KG1 (cell line): ENCODE results near the gene PTPRD.

Experiments
- DNase-seq: peaks from one replicate; lab custom pipeline; 2025; lab: John Stamatoyannopoulos, UW

PTPRD gene

GRCh38 chr9:8680658-8681057, 1932.1 kb downstream of the PTPRD start:
- DNase-seq, result no peak

- no peak for DNase-seq
These were observed 1932.6 kb downstream of the PTPRD start for GRCh38 chr9:8680157-8680556.

- DNase-seq, result no peak
These were observed 1933.4 kb downstream of the PTPRD start for GRCh38 chr9:8679371-8679822.

GRCh38 chr9:8677741-8678140, 1935.1 kb downstream of the PTPRD start:
- no peak for DNase-seq

- DNase-seq, result no peak
These were observed 1938.3 kb downstream of the PTPRD start for GRCh38 chr9:8674536-8674935.

- no peak for DNase-seq
These were observed 1939.0 kb downstream of the PTPRD start for GRCh38 chr9:8673830-8674229.

GRCh38 chr9:8670751-8671150, 1942.1 kb downstream of the PTPRD start:
- no peak for DNase-seq

GRCh38 chr9:8668751-8669150, 1944.1 kb downstream of the PTPRD start:
- no peak for DNase-seq

GRCh38 chr9:8668231-8668630, 1944.6 kb downstream of the PTPRD start:
- no peak for DNase-seq

GRCh38 chr9:8666060-8666459, 1946.7 kb downstream of the PTPRD start:
- DNase-seq, result no peak

GRCh38 chr9:8660383-8660782, 1952.4 kb downstream of the PTPRD start:
- peak; percentile 61 for DNase-seq

- DNase-seq, result no peak
These were observed 1953.7 kb downstream of the PTPRD start for GRCh38 chr9:8659108-8659507.

GRCh38 chr9:8655071-8655470, 1957.7 kb downstream of the PTPRD start:
- no peak for DNase-seq

- DNase-seq, result no peak
These were observed 1958.9 kb downstream of the PTPRD start for GRCh38 chr9:8653855-8654254.

- no peak for DNase-seq
These were observed 1959.7 kb downstream of the PTPRD start for GRCh38 chr9:8653111-8653510.

- DNase-seq, result no peak
These were observed 1960.5 kb downstream of the PTPRD start for GRCh38 chr9:8652255-8652654.

GRCh38 chr9:8651846-8652215, 1961.0 kb downstream of the PTPRD start:
- DNase-seq, result no peak

GRCh38 chr9:8651070-8651845, 1961.5 kb downstream of the PTPRD start:
- no peak for DNase-seq

- DNase-seq, result no peak
These were observed 1963.0 kb downstream of the PTPRD start for GRCh38 chr9:8649807-8650206.

GRCh38 chr9:8649160-8649559, 1963.6 kb downstream of the PTPRD start:
- DNase-seq, result peak; percentile 50

GRCh38 chr9:8648271-8648845, 1964.4 kb downstream of the PTPRD start:
- DNase-seq, result no peak

- no peak for DNase-seq
These were observed 1965.0 kb downstream of the PTPRD start for GRCh38 chr9:8647824-8648223.

- no peak for DNase-seq
These were observed 1968.2 kb downstream of the PTPRD start for GRCh38 chr9:8644571-8644970.

GRCh38 chr9:8643896-8644295, 1968.9 kb downstream of the PTPRD start:
- no peak for DNase-seq
